GM19035 (cell line): ENCODE results near the gene CD82.

Source experiments
- ATAC-seq: cut with Tn5 transposase; IDR thresholded peaks from one replicate; pipeline ENCODE4 v1.9.1; 2021; ENCODE audit not compliant: unreplicated experiment

CD82 gene

DNA sequence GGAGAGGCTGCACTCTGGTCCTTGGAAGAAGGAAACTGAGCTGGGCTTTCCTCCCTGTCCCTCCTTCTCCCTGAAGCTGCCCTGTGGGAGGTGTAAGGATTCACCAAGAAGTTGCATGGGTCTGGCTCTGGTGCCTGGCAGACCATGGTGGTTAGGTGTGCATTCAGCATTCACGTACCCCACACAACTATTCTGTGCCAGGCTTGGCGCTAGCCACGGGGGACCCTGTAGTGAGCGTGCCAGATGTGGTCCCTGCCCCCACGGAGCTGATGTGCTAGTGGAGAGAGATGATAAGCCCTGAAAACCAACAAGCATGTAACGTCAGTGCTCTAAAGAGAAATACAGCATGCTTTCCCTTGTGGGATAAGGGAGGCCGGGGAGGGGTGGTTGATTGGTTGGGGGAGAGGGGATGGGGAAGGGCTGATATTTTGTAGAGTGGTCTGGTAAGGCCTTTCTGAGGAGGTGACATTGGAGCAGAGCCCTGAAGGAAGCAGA, 48.9 kb downstream of the CD82 start:
- no peak for ATAC-seq

DNA sequence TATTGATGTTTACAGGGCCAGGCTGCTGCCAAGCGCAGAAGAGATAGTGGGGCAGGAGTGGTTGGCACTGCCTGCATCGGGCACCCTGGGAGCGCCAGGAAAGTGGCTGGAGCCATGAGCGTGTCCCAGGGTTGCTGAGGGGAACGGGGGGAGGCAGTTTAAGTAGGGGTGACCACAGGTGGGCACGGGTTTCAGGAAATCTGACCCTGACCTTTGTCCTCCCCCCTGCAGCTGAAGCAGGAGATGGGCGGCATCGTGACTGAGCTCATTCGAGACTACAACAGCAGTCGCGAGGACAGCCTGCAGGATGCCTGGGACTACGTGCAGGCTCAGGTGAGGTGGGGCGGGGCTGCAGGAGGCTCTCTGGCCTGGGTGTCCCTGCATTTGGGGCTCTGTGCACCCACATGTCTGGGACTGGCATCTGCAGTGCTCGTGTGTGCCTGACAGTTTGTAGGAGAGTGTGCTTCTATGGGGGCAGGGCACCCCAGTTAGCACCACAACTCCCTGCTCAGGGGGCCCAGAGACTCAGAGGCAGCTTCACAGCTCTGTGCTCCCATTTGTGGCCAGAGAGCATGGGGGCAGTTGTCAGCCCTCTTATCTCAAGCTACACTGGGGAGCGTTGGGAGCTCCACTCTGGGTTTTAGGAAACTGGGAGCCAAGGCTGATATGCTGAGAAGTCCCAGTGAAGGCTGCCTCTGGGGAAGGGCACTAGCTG, 49.7 kb downstream of the CD82 start:
- ATAC-seq, result no peak

DNA sequence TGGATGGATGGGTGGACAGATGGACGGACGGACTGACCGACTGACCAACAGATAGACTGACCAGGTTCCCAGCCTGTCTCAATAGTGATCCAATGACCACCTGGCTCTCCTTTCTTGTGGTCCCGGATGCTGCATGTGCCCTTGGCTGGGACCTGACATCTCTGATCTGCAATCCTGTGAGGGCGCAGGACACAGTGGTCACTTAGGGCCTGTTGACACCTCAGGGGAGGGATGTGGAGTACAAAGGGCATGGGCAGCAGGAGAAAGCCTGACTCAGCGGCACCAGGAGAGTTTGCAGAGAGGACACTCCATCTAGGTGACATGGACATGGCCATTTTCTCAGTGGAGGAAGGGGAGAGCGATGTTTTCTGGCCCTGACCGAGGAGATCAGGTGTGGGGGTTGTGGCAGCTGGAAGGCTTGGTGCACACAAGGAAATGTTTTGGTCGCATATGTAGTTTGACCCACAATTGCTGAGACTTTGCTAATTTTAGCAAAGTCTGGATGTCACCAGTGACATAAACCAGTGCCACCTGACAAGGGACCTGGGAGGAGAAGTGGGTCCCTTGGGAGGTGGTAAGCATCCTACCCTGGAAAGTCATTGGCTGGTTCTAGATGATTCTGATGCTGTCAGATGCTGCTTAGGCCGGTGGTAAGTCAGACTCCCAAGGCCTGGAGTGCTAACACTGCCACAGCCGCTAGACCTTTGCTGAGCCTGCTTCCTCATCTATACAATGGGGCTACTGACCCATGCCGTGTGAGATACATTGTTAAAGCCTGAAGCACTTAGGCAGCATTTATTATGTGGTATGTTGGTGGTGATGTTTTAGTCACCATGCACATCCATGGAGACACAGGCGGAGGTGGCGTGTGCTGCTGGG, 50.7 kb downstream of the CD82 start:
- ATAC-seq, result no peak

DNA sequence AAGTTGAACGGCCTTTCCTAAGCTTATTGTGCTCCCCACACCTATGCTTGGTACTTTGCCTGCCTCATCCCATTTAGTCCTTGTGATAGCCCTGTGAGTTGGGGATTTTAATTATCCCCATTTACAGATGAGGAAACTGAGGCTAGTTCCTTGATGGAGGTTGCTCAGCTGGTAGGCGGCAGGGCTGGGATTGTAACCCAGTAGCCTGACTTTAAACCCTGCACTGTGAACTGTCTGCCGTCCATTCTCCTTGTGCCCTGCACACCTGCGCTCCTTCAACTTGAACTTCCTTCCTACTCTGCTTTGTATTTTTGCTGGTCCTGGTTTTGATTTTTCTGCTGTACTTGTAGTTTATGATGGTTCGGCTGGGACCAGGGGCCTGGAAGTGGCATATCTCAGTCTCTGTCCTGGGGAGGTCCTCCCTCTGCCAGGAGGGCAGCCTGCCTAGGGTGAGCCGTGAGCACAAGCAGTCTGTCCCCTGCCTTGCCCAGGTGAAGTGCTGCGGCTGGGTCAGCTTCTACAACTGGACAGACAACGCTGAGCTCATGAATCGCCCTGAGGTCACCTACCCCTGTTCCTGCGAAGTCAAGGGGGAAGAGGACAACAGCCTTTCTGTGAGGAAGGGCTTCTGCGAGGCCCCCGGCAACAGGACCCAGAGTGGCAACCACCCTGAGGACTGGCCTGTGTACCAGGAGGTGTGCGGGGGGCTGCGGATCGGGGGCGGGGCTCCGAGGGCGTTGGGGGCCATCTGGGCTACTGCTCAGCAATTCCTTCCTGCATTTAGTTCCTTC, 52.4 kb downstream of the CD82 start:
- no peak for ATAC-seq

DNA sequence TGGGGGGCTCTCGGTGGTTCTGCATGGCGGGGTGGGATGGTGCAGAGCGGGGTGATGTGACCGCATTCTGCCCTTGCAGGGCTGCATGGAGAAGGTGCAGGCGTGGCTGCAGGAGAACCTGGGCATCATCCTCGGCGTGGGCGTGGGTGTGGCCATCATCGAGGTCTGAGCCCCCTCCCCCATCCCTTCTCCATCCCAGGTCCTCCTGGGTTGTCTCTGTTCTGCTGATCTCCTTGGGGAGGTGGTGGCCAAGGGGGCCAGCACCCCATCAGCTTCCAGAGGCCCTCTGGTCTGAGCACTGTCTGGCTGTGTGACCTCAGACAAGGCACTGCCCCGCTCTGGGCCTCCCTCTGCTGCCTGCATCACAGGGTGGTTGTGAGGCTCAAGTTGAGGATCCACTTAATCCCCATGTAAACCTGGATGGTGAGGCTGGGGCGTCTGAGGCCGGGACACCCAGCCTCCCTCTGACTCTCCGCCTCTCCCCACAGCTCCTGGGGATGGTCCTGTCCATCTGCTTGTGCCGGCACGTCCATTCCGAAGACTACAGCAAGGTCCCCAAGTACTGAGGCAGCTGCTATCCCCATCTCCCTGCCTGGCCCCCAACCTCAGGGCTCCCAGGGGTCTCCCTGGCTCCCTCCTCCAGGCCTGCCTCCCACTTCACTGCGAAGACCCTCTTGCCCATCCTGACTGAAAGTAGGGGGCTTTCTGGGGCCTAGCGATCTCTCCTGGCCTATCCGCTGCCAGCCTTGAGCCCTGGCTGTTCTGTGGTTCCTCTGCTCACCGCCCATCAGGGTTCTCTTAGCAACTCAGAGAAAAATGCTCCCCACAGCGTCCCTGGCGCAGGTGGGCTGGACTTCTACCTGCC, 53.3 kb downstream of the CD82 start:
- ATAC-seq, result no peak

DNA sequence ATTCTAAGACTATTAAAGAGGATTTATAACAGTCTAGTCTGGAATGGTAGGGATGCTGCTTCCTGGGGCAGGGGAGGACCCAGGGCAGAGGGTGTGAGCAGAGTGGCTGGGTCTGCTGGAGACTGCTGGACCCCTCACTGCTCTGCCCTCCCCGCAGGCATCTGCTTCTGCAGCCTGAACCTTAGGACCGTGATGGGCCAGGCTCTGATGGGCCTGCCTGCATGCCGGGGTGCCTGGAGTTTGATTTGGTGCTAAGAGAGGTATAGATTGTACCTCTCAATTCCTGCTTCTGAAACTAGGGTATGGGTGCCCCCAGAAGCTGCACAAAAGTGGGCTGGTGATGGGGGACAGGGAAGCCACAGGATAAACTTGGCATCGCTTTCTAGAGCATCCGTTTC, 54.9 kb downstream of the CD82 start:
- ATAC-seq, result no peak

DNA sequence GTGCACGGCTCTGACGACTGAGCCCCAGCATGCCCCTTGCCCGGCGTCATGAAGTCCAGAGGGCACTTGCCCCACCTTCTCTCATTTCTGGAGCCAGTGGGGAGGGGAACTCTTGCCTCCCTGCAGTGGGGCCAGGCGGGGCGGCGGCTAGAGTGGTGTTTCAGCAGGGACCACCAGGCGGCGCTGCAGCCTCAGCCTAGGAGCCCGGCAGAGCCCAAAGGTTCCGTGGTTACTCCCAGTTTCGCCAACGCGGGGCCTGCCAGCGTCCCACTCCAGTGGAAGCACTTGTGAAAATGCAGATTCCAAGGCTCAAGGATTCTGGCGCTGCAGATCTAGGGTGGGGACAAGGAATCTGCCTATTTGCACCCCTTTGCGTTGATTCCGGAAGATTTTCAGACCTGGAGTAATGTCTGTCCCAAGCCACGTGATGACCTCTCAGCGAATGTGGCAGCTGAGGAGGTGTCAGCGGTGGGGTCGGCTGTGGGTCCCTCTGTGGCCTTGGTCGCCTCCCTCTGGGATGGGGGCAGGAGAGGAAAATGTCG, 55.7 kb downstream of the CD82 start:
- ATAC-seq, result no peak

DNA sequence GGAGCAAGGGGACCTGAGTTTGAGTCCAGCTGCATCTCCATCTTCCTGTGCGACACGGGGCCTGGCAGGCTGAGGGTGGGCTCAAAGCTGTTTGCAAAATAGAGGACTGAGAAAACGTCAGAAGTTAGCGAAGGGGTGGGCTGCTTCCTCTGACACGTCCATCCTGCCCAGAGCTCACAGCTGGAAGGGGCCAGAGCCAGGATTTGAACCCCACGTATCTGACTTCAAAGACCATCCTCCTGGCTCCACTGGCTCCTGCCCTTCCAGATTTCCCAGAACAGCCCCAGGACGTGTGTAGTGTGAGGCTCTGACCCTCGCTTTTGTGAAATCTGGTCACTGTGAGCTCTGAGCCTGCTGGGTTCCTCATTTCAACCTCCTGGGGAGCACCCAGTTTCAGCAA, 56.3 kb downstream of the CD82 start:
- ATAC-seq, result no peak

DNA sequence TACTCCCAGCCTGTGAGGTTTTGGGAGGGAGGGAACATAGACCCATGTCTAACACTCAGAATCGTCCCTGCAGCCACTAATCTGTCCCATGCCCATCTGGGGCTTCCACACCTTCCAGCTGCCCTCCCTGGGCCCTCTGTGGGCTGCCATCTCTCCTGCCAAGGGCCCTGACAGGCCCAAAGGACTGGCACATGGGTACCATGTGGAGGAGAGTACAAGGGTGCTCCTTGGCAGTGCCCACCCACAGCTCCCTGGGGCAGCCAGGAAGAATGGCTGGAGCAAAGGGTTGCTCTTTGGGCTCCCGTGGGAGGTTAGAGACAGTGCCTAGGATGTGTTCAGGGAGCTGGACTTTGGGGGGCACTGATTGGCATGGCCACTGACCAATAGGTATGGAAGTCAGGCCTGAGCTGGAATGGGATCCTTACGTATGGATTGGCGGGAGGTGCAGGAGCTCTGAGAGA, 56.8 kb downstream of the CD82 start:
- ATAC-seq, result no peak

DNA sequence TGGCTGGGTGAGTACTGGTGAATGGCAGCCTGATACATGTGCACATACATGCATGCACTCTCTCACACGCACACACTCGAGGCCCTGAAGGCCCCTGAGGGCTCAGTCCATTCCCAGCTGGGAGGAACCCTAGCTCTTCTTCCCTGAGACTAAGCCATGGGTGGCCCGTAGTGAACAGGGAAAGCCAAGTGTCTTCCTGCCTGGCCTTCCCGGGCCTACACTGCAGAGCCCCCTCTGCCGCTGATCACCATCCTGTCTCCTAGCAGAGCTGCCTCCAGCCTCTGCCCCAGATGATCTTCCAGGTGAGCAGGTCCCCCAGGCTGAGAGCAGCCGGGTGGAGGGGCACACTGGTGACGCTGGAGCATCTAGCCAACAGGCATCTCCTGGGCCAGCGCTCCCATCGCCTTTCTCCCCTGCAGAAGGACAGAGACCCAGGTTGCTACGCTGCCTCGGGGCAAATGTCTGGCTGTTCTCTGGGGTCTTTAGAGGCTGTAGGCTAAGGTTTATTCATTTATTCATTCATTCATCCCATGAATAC, 57.3 kb downstream of the CD82 start:
- no peak for ATAC-seq

DNA sequence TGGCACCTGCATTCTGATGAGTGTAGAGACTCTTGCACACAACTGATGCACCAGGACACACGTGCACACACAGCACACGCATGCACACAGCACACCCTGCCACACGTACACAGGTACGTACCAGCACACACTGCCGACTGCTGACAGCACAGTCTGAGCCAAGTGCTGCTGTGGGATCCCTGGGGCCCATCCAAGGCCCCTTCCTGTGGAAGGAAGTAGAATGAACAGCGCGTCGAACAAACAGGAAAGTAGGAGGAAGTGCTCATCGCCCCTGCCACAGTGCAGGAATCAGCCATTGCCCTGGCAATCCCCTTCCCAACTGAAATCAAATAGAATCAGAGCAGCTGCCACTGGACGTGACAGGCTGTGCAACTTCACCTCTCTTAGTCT, 57.9 kb downstream of the CD82 start:
- no peak for ATAC-seq

DNA sequence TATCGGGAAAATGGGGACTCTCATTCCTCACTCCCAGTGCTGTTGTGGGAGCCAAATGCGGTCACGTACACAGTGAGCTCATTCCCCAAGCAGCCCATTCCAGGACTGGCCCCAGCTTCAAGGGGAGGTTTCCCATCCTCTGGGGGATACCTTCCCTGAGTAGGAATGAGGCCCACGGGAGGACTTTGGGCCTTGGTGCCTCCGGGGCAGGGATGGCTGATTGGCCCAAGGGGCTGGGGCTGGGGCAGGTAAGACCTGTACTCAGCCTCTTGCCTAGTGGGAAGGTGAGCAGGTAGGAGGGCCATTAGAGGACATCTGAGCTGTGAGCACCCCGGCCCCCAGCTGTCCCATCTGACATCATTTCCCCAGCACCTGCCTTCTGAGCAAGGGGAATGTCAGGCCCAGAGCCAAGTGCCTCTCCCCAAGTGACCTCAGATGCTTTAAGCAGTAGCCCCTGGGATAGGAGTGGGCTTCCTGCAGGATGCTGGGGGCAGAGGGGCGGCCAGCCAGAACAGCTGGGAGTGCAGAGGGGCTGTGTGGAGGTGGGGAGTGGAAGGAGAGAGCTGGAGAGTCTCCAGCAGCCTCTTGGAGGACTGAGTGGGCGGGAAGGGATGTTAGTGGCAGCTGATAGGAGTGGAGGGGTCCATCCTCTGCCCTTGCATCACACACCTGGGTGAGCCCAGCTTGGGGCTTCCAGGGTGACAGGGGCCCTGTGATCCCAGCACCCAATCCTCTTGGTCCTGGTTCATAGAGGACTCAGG, 58.4 kb downstream of the CD82 start:
- no peak for ATAC-seq

DNA sequence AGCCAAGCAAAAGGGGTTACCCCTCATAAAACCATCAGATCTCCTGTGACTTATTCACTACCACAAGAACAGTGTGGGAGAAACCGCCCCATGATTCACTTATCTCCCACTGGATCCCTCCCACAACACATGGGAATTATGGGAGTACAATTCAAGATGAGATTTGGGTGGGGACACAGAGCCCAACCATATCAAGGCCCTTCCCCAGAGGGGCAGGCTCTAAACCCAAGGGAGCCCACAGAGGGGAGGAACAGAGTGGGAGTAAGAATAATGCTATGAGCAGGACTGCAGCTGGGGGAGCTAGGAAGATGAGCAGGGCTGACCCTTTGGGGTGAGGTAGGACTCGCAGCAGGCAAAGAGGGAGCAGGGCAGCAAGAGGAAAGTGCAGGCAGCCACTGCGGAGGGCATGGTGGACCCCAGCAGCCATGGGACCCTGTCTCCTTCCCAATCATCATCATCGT, 59.3 kb downstream of the CD82 start:
- ATAC-seq, result no peak

DNA sequence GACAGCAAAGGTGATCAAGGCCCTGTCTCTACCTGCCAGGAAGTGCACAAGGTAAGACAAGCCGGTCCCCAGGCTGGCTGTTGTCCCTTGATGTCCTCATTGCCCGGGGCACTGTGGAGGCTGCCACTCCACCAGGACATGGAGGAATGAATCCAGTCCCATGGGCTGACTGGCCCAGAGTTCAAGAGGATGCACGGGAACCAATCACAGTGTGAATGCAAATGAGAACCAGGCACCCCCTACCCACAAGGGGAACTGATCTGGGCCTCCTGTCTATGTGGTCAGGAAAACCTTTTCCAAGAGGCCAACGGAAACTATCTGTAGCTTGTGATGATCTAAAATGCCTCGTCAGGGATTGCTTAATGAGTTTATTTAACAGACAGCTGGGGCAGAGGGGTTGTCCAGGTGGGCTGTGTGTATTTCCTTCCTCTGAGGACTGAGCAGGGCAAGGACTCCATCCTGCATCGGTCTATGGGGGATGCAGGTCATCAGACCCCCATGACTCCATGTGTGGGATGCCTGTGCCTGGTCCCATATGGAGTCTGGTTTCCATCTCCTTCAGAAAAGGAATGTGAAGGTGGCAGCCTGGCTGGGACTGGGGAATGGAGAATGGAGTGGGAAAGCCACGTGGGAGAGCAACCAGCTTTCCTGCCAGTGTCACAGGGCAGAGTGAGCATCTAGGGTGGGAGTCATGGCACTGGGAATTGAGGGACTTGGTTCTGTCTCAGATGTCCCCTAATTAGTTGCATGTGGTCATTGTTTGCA, 60.5 kb downstream of the CD82 start:
- ATAC-seq, result no peak

DNA sequence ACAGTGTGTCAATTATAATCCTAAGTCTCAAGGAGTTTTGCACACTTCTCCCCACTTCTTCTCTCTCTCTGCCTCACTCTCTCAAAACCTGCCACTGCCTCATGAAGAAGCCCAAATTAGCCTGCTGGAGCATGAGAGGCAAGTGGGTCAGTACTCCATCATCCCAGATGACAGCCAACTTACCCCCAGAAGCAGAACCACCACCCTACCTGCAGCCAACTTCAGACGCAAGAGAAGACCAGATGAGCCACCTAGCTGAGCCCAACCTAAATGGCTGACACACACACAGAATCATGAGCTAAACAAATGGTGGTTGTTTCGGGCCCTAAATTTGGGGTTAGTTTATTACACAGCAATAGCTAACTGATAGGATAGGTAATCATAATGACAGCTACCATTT, 61.2 kb downstream of the CD82 start:
- no peak for ATAC-seq

DNA sequence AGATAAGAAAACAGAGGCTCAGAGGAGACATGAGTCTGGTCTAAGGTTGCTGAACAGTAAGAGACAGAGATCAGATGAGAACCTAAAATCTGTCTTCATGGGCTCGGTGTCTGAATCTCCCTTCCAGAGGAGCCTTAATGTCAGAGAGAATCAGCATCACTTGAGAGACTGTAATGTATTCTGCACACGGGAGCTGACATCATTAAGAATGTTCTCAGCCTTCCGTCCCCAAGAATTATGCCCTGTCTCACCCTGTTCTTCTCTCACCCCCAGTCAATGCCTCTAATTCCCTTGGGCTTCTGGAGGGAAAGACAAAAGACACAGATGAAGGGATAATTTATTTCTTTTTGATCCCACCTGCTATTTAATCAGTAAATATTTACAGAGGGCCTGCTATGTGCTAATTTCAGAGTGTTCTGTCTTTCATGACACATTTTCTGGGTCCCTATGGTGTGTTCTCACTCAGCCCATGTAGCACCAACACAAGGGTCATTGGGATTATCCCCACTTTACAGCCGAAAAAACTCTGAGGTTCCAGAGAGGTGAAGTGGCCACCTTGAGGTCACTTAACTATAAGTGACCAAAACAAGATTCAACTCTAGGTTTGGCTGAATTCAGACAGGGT, 61.8 kb downstream of the CD82 start:
- ATAC-seq, result no peak

DNA sequence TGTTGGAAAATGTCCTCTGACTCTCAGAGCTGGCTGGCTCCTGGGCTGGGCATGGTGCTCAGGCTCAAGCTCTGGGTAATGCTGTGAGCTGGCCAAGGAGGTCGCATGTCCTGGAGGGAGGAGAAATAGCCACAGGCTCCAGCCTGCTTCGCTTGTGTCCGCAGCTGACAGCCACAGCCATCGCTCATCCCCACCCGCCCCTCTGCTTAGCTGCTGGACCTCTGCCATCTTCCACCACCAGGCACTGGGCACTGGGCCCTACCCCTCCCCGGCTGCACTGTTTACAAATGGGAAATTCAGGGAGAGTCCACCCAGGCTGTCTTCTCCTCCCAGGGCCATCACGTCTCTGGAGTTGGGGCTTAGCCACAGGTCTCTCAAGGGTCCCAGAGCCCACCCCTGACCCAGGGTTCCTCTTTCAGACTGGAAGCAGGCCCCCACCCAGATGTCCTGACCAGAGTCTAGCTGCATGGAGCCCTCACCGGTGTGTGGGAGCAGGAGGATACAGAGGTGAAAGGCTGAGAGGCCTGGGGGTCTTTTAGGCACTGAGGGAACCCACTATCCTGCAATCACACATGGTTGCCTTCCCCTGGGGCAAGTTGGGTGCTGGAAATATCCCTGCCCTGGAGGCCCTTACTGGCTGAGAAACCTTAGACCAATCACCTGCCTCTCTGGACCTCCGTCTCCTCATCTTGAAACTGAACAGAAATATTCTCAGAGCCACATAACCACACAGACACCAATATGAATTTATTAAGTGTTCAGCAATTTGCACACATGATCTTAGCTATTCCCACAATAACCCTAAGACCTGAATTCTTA, 62.7 kb downstream of the CD82 start:
- peak; percentile 73 for ATAC-seq
